NCI-H2196 (cell line): ENCODE results near the gene SLC25A13.
A peak's percentile ranks its signal among the peaks of the same experiment; 100 is the strongest.

Experiments
- DNase-seq: peaks from one replicate; lab custom pipeline; 2025; ENCODE audit not compliant: unreplicated experiment; lab: John Stamatoyannopoulos, UW

The SLC25A13 gene

GRCh38 chr7:96111405-96111804, 210.5 kb downstream of the SLC25A13 start:
- no peak for DNase-seq

DNA sequence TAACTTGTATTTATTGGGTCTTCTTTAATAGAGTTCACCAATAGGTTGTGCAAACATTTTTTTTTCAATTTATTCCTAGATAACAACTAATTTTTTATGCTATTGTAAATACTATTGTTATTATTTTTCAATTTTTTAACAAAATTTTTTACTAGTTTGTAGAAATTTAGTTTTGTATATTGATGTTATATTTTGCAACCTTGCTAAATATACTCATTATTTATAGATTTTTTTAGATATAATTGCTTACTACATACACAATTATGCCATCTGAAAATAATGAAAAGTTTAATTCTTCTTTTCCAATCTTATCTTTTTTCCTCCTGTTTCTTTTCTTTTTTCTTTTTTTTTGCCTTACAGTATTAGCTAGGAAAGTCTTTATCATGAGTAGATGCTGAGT, 216.9 kb downstream of the SLC25A13 start:
- no peak for DNase-seq

GRCh38 chr7:96102096-96102811, 219.6 kb downstream of the SLC25A13 start:
- no peak for DNase-seq

- DNase-seq = no peak
These were observed 221.2 kb downstream of the SLC25A13 start for GRCh38 chr7:96100737-96101136.

- no peak for DNase-seq
These were observed 224.1 kb downstream of the SLC25A13 start for GRCh38 chr7:96097835-96098234.

- peak; percentile 43 for DNase-seq
These were observed 228.5 kb downstream of the SLC25A13 start for GRCh38 chr7:96093435-96093834.

GRCh38 chr7:96090756-96091155, 231.1 kb downstream of the SLC25A13 start:
- no peak for DNase-seq

- DNase-seq = no peak
These were observed 232.4 kb downstream of the SLC25A13 start for GRCh38 chr7:96089511-96089910.

DNA sequence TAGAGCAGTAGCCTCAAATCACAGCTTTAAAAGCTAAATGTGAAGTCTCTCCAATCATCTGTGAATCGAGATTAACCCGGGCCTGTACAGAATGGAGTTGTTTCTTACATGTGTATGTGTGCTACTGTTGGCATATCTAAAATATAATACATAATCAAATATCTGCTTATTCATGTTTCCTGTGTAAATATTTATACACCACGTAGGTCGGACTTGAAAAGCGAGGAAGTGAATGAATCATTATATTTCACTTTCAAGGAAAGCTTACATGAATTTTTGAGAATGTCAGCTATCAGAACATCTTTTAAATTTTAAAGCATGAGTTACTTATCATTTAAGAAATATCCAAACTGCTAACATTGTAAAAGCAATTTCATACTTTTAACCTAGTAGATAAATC, 233.3 kb downstream of the SLC25A13 start:
- DNase-seq = no peak

DNA sequence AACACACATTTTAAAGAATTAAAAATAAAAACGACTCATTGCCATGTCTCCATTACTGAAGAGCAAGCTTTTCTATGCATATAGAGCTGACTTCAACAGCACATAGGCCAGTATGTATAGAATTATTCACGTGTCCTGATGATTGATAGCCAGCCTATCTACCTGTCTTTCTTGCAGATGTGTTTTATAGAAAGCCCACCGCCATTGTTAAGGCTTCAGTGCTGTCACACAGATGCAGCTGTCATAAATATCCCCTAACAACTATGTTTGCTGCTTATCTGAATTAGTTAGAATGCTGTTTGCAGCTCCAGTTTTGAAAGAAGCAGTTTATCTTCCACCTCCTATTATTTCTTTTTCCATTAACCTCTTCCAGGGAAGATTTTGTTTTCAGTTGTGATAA, 235.9 kb downstream of the SLC25A13 start:
- no peak for DNase-seq

GRCh38 chr7:96084881-96085553, 236.9 kb downstream of the SLC25A13 start:
- no peak for DNase-seq

- DNase-seq = no peak
These were observed 241.9 kb downstream of the SLC25A13 start for GRCh38 chr7:96080027-96080426.

- no peak for DNase-seq
These were observed 245.6 kb downstream of the SLC25A13 start for GRCh38 chr7:96076350-96076707.

- peak; percentile 83 for DNase-seq
These were observed 246.2 kb downstream of the SLC25A13 start for GRCh38 chr7:96075510-96076349.

GRCh38 chr7:96074871-96075270, 247.0 kb downstream of the SLC25A13 start:
- no peak for DNase-seq
